HL-60 (cell line): ENCODE results near the gene FGF12.

Source experiments
- CTCF ChIP-seq: IDR thresholded peaks from one replicate; pipeline ENCODE4 v1.5.1; 2011; ENCODE audit warnings: low read length, control low read depth, inconsistent platforms; ENCODE audit not compliant: insufficient read depth
- GABPA ChIP-seq: IDR thresholded peaks from 2 replicates; pipeline ENCODE4 v1.6.1; 2012; ENCODE audit warnings: low read depth
- POLR2AphosphoS5 ChIP-seq: IDR thresholded peaks from 2 replicates; pipeline ENCODE4 v1.6.1; 2012; ENCODE audit warnings: low read depth

GRCh38 chr3:192229866-192230265, 497.5 kb downstream of the FGF12 start:
- TF ChIP-seq GABPA (no peak), CTCF (no peak), POLR2AphosphoS5 (no peak)
